GM13976 (cell line): ENCODE data around the gene C1orf56.
A peak's percentile ranks its signal among the peaks of the same experiment; 100 is the strongest.

Experiments used
- DNase-seq: peaks from one replicate; pipeline ENCODE4 v3.0.0; 2012; ENCODE audit warnings: low spot score
- in situ Hi-C: fragments of 300-500 bp; cut with MboI; formaldehyde crosslinking; loops from one replicate; pipeline ENCODE4 v1.12.0; 2022; ENCODE audit warnings: low sequenced_read_pairs, mixed read lengths, inconsistent platforms; ENCODE audit not compliant: unreplicated experiment
- TF ChIP-seq, protein P1 (sequence below): IDR thresholded peaks from 2 replicates; pipeline ENCODE4 v1.5.1; 2012; ENCODE audit warnings: borderline replicate concordance, mild to moderate bottlenecking; ENCODE audit not compliant: insufficient read depth; ENCODE audit errors: extremely low read depth, missing control alignments, control extremely low read depth

The C1orf56 gene

GRCh38 chr1:151012684-151013471 is 34.7 kb upstream of the C1orf56 start:
- in situ Hi-C loops: no loop called here
- TF ChIP-seq, protein P1, sequence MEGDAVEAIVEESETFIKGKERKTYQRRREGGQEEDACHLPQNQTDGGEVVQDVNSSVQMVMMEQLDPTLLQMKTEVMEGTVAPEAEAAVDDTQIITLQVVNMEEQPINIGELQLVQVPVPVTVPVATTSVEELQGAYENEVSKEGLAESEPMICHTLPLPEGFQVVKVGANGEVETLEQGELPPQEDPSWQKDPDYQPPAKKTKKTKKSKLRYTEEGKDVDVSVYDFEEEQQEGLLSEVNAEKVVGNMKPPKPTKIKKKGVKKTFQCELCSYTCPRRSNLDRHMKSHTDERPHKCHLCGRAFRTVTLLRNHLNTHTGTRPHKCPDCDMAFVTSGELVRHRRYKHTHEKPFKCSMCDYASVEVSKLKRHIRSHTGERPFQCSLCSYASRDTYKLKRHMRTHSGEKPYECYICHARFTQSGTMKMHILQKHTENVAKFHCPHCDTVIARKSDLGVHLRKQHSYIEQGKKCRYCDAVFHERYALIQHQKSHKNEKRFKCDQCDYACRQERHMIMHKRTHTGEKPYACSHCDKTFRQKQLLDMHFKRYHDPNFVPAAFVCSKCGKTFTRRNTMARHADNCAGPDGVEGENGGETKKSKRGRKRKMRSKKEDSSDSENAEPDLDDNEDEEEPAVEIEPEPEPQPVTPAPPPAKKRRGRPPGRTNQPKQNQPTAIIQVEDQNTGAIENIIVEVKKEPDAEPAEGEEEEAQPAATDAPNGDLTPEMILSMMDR: no peak

GRCh38 chr1:151013518-151013917 is 34.0 kb upstream of the C1orf56 start:
- in situ Hi-C loops: no loop called here
- DNase-seq: no peak
- TF ChIP-seq, protein P1: no peak

More at GRCh38 chr1:151012684-151013471, 34.7 kb upstream of the C1orf56 start:
- no peak for DNase-seq

- in situ Hi-C loops: no loop called here
- TF ChIP-seq, protein P1: peak; percentile 72
- peak; percentile 85 for DNase-seq
Observed at GRCh38 chr1:151024540-151025146, 22.9 kb upstream of the C1orf56 start.

DNA sequence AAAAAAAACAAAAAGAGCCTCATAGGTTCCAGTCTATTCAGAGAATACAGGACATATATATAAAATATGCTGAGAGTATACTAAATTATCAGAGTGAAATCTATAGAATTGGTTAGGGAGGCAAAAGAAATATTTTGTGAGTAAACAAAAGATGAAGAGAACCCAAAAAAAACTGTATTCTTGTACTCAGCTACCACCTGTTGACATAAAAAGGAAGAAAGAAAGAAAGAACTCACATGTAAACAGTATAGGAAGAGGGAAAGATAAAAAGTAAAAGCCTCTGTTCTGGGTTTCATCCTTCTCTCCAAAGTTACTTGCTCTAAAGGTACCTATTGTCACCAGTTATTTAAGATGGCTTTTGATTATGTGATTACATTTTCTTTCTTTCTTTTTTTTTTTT is 21.1 kb upstream of the C1orf56 start:
- DNase-seq: no peak
- TF ChIP-seq, protein P1: no peak
- in situ Hi-C loops: no loop called here

DNA sequence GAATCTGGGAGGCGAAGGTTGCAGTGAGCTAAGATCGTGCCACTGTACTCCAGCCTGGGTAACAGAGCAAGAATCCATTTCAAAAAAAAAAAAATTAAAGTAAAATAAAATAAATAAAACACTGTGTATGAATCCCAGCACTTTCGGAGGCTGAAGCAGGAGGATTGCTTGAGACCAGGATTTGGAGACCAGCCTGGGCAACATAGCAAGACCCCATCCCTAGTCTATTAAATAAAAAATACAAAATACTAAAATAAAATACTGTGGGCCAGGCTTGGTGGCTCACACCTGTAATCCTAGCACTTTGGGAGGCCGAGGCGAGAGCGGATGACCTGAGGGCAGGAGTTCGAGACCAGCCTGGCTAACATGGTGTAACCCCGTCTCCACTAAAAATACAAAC is 15.4 kb upstream of the C1orf56 start:
- DNase-seq: no peak
- in situ Hi-C loops: no loop called here

DNA sequence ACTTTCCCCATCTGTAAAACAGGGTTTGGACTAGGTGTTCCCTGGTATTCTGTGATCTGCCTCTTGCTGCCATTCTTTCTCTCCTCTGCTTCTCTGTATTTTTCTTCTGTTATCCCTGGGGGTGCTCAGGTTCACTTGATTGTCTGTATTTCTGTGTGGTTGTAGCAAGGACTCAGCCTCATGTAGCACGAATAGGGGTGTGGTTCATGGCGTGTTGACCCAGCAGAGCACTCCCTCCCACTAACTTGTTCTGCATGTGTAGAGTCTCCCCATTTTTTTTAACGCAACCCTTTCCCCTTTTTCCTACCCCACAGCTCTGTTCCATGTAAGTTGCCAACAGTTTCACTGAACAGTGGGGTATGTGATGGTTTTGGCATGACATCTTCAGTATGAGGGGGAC is 12.4 kb upstream of the C1orf56 start:
- in situ Hi-C loops: no loop called here
- DNase-seq: no peak
- TF ChIP-seq, protein P1: no peak

More for the DNA sequence above, 15.4 kb upstream of the C1orf56 start:
- TF ChIP-seq, protein P1: no peak
